ENCODE measurements around the gene SMAP2. TPM values are rescaled to one million over a fixed set of nuclear protein-coding genes. Genes with fewer than 3 reads are reported as not detected.
A peak's percentile ranks its signal among the peaks of the same experiment; 100 is the strongest.

The SMAP2 gene
- total RNA-seq, 1 experiment from 2014 or later = 12.4 TPM

- Histone ChIP-seq H3K27me3 (ENCODE audit: control insufficient read depth, insufficient read depth, low read length) (no peaks in the 10 kb centered on the region), H3K36me3 (replicated peaks; ENCODE audit: control insufficient read depth, insufficient read depth, low read length) (no peaks in the 10 kb centered on the region), H3K4me3 (ENCODE audit: insufficient read depth, low read depth, low read length) (no peak overlapping the region)
- no peak for DNase-seq
Observed at GRCh38 chr1:40357625-40358024, 15.9 kb upstream of the SMAP2 start.

- DNase-seq = no peak
- Histone ChIP-seq H3K27me3 (ENCODE audit: control insufficient read depth, insufficient read depth, low read length) (no peaks in the 10 kb centered on the region; the same call in 1 of the 2 replicates), H3K4me3 (ENCODE audit: insufficient read depth, low read depth, low read length) (no peak overlapping the region), H3K36me3 (replicated peaks; ENCODE audit: control insufficient read depth, insufficient read depth, low read length) (no peaks in the 10 kb centered on the region)
Observed at GRCh38 chr1:40360631-40361030, 12.9 kb upstream of the SMAP2 start.

- H3K27me3 ChIP-seq (ENCODE audit: control insufficient read depth, insufficient read depth, low read length) = no peaks in the 10 kb centered on the region; the same call in 1 of the 2 replicates
- DNase-seq = no peak
- no peaks in the 10 kb centered on the region for H3K36me3 ChIP-seq (replicated peaks; ENCODE audit: control insufficient read depth, insufficient read depth, low read length)
- H3K4me3 ChIP-seq (ENCODE audit: insufficient read depth, low read depth, low read length) = no peak overlapping the region
Observed at GRCh38 chr1:40361201-40361600, 12.3 kb upstream of the SMAP2 start.

- no peak for DNase-seq
- Histone ChIP-seq H3K36me3 (replicated peaks; ENCODE audit: control insufficient read depth, insufficient read depth, low read length) (no peaks in the 10 kb centered on the region), H3K4me3 (ENCODE audit: insufficient read depth, low read depth, low read length) (no peak overlapping the region), H3K27me3 (ENCODE audit: control insufficient read depth, insufficient read depth, low read length) (no peaks in the 10 kb centered on the region; the same call in 1 of the 2 replicates)
Observed at GRCh38 chr1:40361637-40362036, 11.9 kb upstream of the SMAP2 start.

- no peaks in the 10 kb centered on the region for H3K36me3 ChIP-seq (replicated peaks; ENCODE audit: control insufficient read depth, insufficient read depth, low read length)
Observed at GRCh38 chr1:40362199-40362598, 11.3 kb upstream of the SMAP2 start.

GRCh38 chr1:40362699-40363098, 10.8 kb upstream of the SMAP2 start:
- DNase-seq = peak; percentile 17
- H3K4me3 ChIP-seq (ENCODE audit: insufficient read depth, low read depth, low read length) = no peak overlapping the region
- no peaks in the 10 kb centered on the region for H3K36me3 ChIP-seq (replicated peaks; ENCODE audit: control insufficient read depth, insufficient read depth, low read length)
- H3K27me3 ChIP-seq (ENCODE audit: control insufficient read depth, insufficient read depth, low read length) = no peaks in the 10 kb centered on the region; the same call in 1 of the 2 replicates

More at GRCh38 chr1:40362199-40362598, 11.3 kb upstream of the SMAP2 start:
- no peaks in the 10 kb centered on the region; the same call in 1 of the 2 replicates for H3K27me3 ChIP-seq (ENCODE audit: control insufficient read depth, insufficient read depth, low read length)
- H3K4me3 ChIP-seq (ENCODE audit: insufficient read depth, low read depth, low read length) = no peak overlapping the region
- no peak for DNase-seq

- H3K36me3 ChIP-seq (replicated peaks; ENCODE audit: control insufficient read depth, insufficient read depth, low read length) = no peaks in the 10 kb centered on the region
Observed at GRCh38 chr1:40363721-40364120, 9.8 kb upstream of the SMAP2 start.

GRCh38 chr1:40371707-40372258, 1.7 kb upstream of the SMAP2 start:
- no peaks in the 10 kb centered on the region for H3K36me3 ChIP-seq (replicated peaks; ENCODE audit: control insufficient read depth, insufficient read depth, low read length)
- DNase-seq = no peak
- peaks cover 4% of the 10 kb centered on the region; the same call in 1 of the 2 replicates for H3K27me3 ChIP-seq (ENCODE audit: control insufficient read depth, insufficient read depth, low read length)
- H3K4me3 ChIP-seq (ENCODE audit: insufficient read depth, low read depth, low read length) = no peak overlapping the region

More at GRCh38 chr1:40363721-40364120, 9.8 kb upstream of the SMAP2 start:
- Histone ChIP-seq H3K4me3 (ENCODE audit: insufficient read depth, low read depth, low read length) (no peak overlapping the region), H3K27me3 (ENCODE audit: control insufficient read depth, insufficient read depth, low read length) (no peaks in the 10 kb centered on the region; the same call in 1 of the 2 replicates)
- no peak for DNase-seq

GRCh38 chr1:40372658-40373322, 737 bp upstream of the SMAP2 start:
- Histone ChIP-seq H3K36me3 (replicated peaks; ENCODE audit: control insufficient read depth, insufficient read depth, low read length) (no peaks in the 10 kb centered on the region), H3K27me3 (ENCODE audit: control insufficient read depth, insufficient read depth, low read length) (peaks cover 4% of the 10 kb centered on the region; the same call in 1 of the 2 replicates), H3K4me3 (ENCODE audit: insufficient read depth, low read depth, low read length) (no peak overlapping the region)
- DNase-seq = no peak

GRCh38 chr1:40377512-40377911, 4.0 kb downstream of the SMAP2 start:
- no peak overlapping the region for H3K4me3 ChIP-seq (ENCODE audit: insufficient read depth, low read depth, low read length)
- H3K27me3 ChIP-seq (ENCODE audit: control insufficient read depth, insufficient read depth, low read length) = peaks cover 4% of the 10 kb centered on the region; the same call in 1 of the 2 replicates
- DNase-seq = no peak
- no peaks in the 10 kb centered on the region for H3K36me3 ChIP-seq (replicated peaks; ENCODE audit: control insufficient read depth, insufficient read depth, low read length)

- no peaks in the 10 kb centered on the region for H3K27me3 ChIP-seq (ENCODE audit: control insufficient read depth, insufficient read depth, low read length)
- no peak overlapping the region for H3K4me3 ChIP-seq (ENCODE audit: insufficient read depth, low read depth, low read length)
- no peak for DNase-seq
- no peaks in the 10 kb centered on the region for H3K36me3 ChIP-seq (replicated peaks; ENCODE audit: control insufficient read depth, insufficient read depth, low read length)
Observed at GRCh38 chr1:40379785-40380452, 6.4 kb downstream of the SMAP2 start.

- H3K36me3 ChIP-seq (replicated peaks; ENCODE audit: control insufficient read depth, insufficient read depth, low read length) = no peaks in the 10 kb centered on the region
- no peaks in the 10 kb centered on the region for H3K27me3 ChIP-seq (ENCODE audit: control insufficient read depth, insufficient read depth, low read length)
- no peak overlapping the region for H3K4me3 ChIP-seq (ENCODE audit: insufficient read depth, low read depth, low read length)
- DNase-seq = no peak
Observed at GRCh38 chr1:40380817-40381216, 7.3 kb downstream of the SMAP2 start.

GRCh38 chr1:40381268-40382107, 8.0 kb downstream of the SMAP2 start:
- Histone ChIP-seq H3K27me3 (ENCODE audit: control insufficient read depth, insufficient read depth, low read length) (no peaks in the 10 kb centered on the region), H3K4me3 (ENCODE audit: insufficient read depth, low read depth, low read length) (no peak overlapping the region), H3K36me3 (replicated peaks; ENCODE audit: control insufficient read depth, insufficient read depth, low read length) (no peaks in the 10 kb centered on the region)
- DNase-seq = no peak

GRCh38 chr1:40382108-40382460, 8.6 kb downstream of the SMAP2 start:
- Histone ChIP-seq H3K27me3 (ENCODE audit: control insufficient read depth, insufficient read depth, low read length) (no peaks in the 10 kb centered on the region), H3K36me3 (replicated peaks; ENCODE audit: control insufficient read depth, insufficient read depth, low read length) (no peaks in the 10 kb centered on the region), H3K4me3 (ENCODE audit: insufficient read depth, low read depth, low read length) (no peak overlapping the region)
- DNase-seq = no peak

All from H7 (cell line).